Activated T-cell treated with anti-CD3 and anti-CD28 coated beads for 4 hours (primary cell): ENCODE data around the gene SEC24C.
"Not testable (repeated sequence)": the region's sequence is repeated elsewhere in the genome, so short reads cannot be mapped to it uniquely, and the experiment has no call there.

Experiments
- DNase-seq: peaks from one replicate; pipeline ENCODE4 v3.0.0-alpha.2; 2020

Gene SEC24C

GRCh38 chr10:73743905-73744663 is at the start of gene SEC24C:
Gene SEC24C, plus strand, starts transcription at chr10:73744372. Its CDS starts 2,461 bp downstream, at chr10:73746833.
- peak; percentile 91 for DNase-seq

DNA sequence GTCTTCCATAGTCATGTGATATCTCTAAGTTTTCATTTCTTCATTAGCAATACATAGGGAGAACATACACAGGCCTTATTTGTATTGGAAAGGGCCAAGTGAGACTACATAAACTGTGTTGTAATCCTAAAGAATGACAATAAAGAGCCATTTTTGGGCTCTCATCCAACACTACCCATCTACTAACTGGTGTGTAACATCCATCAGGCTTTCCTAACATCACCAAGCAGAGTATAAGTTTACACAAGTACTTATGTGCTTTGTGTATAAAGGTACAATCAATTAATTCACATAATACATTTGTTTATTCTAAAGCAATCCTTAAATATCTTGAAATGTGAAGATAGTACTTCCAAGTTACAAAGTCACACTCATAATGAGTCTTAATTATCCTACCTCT is 48.9 kb upstream of the SEC24C start:
- DNase-seq: not testable (repeated sequence)

- not testable (repeated sequence) for DNase-seq
Observed at GRCh38 chr10:73697675-73698159, 46.5 kb upstream of the SEC24C start, which contains the start of gene AGAP5. Gene AGAP5, minus strand, starts transcription at chr10:73698109. Its CDS starts 354 bp downstream, at chr10:73697755.

DNA sequence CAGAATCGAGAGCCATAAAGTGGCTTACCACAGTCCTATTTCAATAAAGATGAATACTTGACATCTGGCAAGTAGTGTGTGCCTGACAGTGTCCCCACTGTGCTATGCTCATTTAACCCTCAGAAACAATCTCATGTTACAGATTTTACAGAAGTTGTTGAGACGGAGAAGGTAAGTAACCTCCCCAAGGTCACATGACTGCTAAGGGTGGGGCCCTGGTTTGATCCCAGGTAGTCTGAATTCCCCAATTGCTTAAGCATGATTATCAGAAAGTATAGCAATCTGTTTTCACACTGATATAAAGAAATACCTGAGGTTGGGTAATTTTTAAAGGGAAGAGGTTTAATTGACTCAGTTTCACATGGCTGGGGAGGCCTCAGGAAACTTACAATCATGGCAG is 45.4 kb upstream of the SEC24C start:
- DNase-seq: not testable (repeated sequence)

- DNase-seq: not testable (repeated sequence)
Observed at GRCh38 chr10:73703924-73704323, 40.2 kb upstream of the SEC24C start.

- DNase-seq: not testable (repeated sequence)
Observed at GRCh38 chr10:73705506-73706072, 38.6 kb upstream of the SEC24C start.

- DNase-seq: not testable (repeated sequence)
Observed at GRCh38 chr10:73706488-73706887, 37.7 kb upstream of the SEC24C start.

- not testable (repeated sequence) for DNase-seq
Observed at GRCh38 chr10:73707628-73708027, 36.5 kb upstream of the SEC24C start.

- not testable (repeated sequence) for DNase-seq
Observed at GRCh38 chr10:73708122-73708521, 36.0 kb upstream of the SEC24C start.

DNA sequence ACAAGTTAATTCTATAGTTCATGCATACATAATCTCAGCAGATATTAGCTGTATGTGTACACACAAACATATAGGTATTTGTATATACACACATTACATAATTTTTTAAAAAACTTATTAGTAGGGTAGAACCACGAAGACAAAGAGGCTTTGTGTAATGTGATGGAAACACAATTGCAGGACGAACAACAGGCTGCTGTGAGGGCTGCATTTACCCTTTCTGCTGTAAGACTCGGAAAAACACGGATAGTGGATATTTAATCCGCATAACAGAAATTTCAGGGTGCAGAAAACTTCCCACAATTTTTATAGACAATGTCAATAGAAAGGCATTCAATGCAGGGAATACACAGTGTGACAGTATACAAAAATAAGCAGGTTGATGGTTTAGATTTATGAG is 32.5 kb upstream of the SEC24C start:
- not testable (repeated sequence) for DNase-seq

GRCh38 chr10:73713912-73714311 is 30.3 kb upstream of the SEC24C start:
- DNase-seq: not testable (repeated sequence)

DNA sequence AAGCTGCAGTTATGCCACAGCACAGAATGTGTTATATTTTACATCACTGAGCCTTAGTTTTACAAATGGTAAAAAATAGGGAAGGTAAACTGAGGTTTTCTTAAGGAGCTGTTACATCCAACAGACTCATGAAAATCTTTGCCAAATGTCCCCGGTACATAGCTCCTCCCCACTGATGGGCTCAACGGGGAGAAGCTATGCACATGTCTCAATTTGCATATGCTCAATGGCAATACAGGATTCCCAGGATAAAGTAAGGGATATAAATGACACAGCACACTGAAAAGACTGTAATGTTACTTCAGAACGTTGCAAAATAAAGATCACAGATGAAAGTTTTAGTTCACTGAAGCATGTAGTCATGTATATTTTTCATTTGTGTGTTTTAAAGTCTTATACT is 29.7 kb upstream of the SEC24C start:
- DNase-seq: not testable (repeated sequence)

- DNase-seq: not testable (repeated sequence)
Observed at GRCh38 chr10:73715179-73716156, 28.7 kb upstream of the SEC24C start.

- DNase-seq: no peak
Observed at GRCh38 chr10:73716251-73716650, 27.9 kb upstream of the SEC24C start.

GRCh38 chr10:73717556-73717955 is 26.6 kb upstream of the SEC24C start:
- DNase-seq: no peak

DNA sequence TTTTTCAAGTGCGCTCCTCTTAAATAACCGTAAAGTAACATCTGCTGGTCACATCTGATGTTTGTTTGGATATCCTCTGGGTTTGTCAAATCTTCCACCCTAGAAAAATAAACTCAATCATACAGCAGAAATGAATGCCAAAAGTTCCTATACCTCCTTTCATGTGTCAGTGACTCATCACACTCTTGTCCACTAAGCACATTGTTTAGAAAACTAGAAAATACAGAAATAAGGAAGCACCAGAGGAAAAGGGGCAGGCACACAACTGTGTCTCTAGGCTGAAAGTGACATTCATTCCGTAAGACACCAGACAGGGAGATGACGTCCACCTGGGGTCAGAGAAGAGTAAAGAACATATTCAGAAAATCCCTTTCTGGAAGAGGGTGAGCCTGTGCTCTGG is 23.6 kb upstream of the SEC24C start:
- not testable (repeated sequence) for DNase-seq

GRCh38 chr10:73723516-73723915 is 20.7 kb upstream of the SEC24C start:
- DNase-seq: no peak

DNA sequence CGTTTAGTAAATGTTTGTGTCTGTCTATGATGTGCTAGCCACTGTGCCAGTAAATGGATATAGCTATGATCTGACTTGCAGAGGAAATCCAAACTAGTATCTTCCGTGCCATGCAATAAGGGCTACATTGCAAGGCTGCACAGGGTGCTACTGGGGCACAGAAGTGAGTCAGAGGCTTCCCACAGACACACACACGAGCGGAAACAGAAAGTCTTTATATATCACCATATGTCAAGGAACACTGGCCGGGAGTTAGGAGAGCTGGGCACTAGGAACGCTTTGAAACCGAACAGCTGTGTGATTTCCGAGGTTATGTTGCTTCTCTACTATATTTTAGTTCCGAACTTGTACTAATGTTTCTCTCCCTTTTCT is 14.4 kb upstream of the SEC24C start:
- DNase-seq: peak; percentile 18

DNA sequence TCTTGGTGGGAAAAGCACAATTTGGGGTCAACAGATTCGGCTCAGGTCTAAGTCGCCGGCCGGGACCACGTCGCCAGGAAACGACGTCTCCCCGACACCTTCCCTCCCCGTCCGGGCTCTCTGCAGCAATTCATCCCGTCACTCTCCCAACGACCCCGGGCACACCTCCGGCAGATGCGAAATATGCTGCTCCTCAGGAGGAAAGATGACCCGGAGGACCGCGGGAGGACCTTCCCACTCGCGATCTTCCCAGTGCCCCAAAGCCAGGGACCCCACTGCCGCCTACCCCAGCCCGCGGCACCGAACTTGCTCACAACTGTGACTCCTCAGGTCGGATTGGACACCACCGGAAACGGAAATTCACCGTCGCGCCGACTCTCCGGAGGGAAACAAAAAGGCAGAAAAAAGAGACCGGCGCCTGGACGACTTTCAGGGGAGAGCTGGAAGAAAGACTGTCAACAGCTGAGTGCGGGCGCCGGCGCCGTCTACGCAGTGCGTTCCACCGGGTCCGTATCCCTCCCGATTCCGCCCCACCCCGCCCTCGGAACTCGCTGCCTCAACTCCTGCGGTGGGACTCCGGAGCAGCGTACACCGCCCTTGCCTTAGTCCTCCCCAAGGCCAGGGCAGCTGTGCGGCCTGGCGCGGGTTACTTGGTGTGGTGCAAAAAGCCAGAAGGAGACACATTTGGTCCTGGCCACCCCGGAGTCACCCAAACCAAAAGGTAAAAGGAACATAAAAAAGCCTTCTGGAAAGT is 13.8 kb upstream of the SEC24C start:
- DNase-seq: peak; percentile 88

GRCh38 chr10:73731588-73732375 is 12.4 kb upstream of the SEC24C start:
- DNase-seq: no peak

DNA sequence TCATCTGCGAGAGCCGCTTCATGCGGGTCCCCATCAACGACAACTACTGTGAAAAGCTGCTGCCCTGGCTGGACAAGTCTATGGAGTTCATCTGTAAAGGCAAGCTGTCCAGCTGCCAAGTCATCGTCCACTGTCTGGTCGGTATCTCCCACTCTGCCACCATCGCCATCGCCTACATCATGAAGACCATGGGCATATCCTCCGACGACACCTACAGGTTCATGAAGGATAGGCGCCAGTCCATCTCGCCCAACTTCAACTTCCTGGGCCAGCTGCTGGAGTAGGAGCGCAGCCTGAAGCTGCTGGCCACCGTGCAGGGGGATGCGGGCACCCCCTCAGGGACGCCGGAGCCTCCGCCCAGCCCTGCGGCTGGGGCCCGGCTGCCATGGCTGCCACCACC is 11.7 kb upstream of the SEC24C start:
- no peak for DNase-seq
